Measurements from ENCODE around the gene GCK.

GRCh38 chr7:44161371-44161770 lies 27.9 kb downstream of the GCK start:
- no peak for TF ChIP-seq FOXM1 (IDR thresholded peaks at IDR 0.05; ENCODE audit: borderline replicate concordance)
- TF ChIP-seq ARNT (IDR thresholded peaks at IDR 0.05) = no peak
- no peak for TF ChIP-seq HDGF (IDR thresholded peaks at IDR 0.05; ENCODE audit: borderline replicate concordance)
- no peak for TF ChIP-seq BHLHE40 (IDR thresholded peaks at IDR 0.05; ENCODE audit: borderline replicate concordance)
- TF ChIP-seq FOXA1 (IDR thresholded peaks at IDR 0.05) = no peak
- no peak for TF ChIP-seq LEF1 (IDR thresholded peaks at IDR 0.05; ENCODE audit: borderline replicate concordance)
- no peak for TF ChIP-seq SUZ12 (IDR thresholded peaks at IDR 0.05)
- TF ChIP-seq SP1 (IDR thresholded peaks at IDR 0.05) = no peak
- no peak for TF ChIP-seq NFRKB (IDR thresholded peaks at IDR 0.05)
- TF ChIP-seq FOXK2 (IDR thresholded peaks at IDR 0.05) = no peak
- TF ChIP-seq L3MBTL2 (conservative IDR thresholded peaks at IDR 0.05) = no peak
- no peak for TF ChIP-seq ZNF384 (IDR thresholded peaks at IDR 0.05)
- no peak for TF ChIP-seq CTBP1 (IDR thresholded peaks at IDR 0.05; ENCODE audit: borderline replicate concordance)
